HG03108 (cell line): Measurements from ENCODE around the gene FMNL2.

Source experiments
- ATAC-seq: cut with Tn5 transposase; IDR thresholded peaks from one replicate; pipeline ENCODE4 v1.9.1; 2021; ENCODE audit warnings: moderate library complexity; ENCODE audit not compliant: unreplicated experiment

FMNL2 gene

DNA sequence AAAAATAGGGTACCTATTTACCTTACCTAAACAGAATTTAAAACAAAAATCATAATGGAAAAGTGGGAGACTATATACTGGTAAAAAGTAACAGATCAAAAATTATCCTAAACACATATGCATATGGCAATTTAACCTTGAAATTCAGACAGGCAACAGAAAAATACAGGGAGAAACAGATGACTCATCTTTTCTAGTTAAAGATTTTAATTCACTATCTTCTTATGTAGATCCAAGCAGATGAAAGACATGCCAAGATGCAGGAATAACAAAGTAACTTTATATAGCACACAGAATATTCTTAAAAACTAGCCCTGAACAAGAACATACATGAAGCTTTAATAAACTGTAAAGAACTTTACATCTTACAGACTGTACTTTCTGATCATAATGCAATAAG, 351.3 kb downstream of the FMNL2 start:
- no peak for ATAC-seq

DNA sequence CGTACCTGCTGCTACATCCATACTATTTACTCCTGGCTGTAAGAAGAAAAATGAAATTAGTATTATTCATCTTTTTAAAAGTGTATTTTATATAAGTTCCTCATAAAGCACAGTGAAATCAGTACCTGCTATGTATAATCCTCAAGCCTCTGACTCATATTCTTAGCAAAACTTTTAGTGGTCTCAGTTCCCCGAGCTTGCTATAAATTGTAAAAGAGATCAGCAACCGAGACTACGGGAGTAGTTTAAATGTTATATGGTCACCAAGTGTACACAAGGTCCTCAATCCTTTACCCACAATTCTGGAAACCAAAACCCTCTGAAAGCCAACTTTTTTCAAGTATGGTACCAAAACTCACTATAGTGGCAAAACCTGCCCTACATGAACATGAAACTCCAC, 358.1 kb downstream of the FMNL2 start:
- peak; percentile 85 for ATAC-seq

GRCh38 chr2:152694161-152694661, 359.2 kb downstream of the FMNL2 start:
- peak; percentile 42 for ATAC-seq

DNA sequence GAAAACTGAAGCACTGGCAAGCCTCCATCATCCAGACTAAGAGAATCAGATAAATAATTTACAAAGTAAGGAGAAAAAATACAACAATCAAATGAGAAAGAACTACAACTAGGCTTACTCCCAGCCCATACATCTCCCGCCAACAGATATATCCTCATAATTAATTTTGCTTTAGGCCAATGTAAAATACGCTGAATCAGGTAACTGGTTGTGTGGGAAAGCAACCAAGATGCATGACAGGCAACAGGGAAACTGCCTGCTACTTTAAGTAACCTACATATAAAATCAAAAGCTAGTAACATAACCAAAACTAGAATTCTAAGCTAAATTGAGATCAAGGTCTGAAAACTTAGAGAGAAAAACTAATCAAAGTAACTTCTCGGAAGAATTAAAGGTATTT, 360.8 kb downstream of the FMNL2 start:
- no peak for ATAC-seq

DNA sequence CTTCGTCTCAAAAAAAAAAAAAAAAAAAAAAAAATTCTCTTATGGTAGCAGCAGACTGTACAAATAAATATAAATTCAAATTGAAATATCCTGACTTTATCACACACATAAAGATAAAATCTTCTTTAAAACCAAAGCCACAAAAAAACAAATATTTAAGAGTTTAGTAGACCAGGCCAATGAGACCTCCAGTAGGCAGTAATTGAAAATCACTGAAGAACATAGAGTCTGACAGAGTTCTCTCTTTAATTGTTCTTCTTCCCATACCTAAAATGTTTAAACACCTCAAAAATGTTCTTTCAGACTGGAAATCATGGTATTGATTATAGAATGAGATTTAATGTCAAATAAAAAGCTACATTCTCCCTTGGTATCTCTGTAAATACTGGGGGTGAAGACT, 361.5 kb downstream of the FMNL2 start:
- no peak for ATAC-seq
